Measurements from ENCODE around the gene SPRED2. TPM values are rescaled to one million over a fixed set of nuclear protein-coding genes. Genes with fewer than 3 reads are reported as not detected.

SPRED2 gene
- total and polyA plus RNA-seq, 2 of the 8 experiments (the other 6 are each of a cell fraction or from before 2014, with no cell fraction given): 15.3 to 22.5 TPM

DNA sequence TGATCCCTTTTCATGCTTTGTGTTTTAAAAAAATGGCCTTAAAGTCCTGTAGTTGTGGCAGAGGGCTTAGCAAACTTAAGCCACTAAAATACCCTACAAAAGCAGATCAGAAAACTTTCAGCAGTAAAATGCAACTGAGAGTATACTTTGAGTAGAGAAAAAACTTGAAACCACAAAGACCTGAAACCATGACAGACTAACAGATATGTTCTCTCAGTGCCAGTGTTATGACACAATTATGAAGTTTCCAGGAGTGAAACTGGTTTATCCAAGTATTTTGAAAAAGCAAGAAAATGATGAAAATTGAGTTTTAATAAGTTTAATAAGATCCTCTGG lies 74.5 kb downstream of the SPRED2 start (continued):
- TF ChIP-seq, protein P1, sequence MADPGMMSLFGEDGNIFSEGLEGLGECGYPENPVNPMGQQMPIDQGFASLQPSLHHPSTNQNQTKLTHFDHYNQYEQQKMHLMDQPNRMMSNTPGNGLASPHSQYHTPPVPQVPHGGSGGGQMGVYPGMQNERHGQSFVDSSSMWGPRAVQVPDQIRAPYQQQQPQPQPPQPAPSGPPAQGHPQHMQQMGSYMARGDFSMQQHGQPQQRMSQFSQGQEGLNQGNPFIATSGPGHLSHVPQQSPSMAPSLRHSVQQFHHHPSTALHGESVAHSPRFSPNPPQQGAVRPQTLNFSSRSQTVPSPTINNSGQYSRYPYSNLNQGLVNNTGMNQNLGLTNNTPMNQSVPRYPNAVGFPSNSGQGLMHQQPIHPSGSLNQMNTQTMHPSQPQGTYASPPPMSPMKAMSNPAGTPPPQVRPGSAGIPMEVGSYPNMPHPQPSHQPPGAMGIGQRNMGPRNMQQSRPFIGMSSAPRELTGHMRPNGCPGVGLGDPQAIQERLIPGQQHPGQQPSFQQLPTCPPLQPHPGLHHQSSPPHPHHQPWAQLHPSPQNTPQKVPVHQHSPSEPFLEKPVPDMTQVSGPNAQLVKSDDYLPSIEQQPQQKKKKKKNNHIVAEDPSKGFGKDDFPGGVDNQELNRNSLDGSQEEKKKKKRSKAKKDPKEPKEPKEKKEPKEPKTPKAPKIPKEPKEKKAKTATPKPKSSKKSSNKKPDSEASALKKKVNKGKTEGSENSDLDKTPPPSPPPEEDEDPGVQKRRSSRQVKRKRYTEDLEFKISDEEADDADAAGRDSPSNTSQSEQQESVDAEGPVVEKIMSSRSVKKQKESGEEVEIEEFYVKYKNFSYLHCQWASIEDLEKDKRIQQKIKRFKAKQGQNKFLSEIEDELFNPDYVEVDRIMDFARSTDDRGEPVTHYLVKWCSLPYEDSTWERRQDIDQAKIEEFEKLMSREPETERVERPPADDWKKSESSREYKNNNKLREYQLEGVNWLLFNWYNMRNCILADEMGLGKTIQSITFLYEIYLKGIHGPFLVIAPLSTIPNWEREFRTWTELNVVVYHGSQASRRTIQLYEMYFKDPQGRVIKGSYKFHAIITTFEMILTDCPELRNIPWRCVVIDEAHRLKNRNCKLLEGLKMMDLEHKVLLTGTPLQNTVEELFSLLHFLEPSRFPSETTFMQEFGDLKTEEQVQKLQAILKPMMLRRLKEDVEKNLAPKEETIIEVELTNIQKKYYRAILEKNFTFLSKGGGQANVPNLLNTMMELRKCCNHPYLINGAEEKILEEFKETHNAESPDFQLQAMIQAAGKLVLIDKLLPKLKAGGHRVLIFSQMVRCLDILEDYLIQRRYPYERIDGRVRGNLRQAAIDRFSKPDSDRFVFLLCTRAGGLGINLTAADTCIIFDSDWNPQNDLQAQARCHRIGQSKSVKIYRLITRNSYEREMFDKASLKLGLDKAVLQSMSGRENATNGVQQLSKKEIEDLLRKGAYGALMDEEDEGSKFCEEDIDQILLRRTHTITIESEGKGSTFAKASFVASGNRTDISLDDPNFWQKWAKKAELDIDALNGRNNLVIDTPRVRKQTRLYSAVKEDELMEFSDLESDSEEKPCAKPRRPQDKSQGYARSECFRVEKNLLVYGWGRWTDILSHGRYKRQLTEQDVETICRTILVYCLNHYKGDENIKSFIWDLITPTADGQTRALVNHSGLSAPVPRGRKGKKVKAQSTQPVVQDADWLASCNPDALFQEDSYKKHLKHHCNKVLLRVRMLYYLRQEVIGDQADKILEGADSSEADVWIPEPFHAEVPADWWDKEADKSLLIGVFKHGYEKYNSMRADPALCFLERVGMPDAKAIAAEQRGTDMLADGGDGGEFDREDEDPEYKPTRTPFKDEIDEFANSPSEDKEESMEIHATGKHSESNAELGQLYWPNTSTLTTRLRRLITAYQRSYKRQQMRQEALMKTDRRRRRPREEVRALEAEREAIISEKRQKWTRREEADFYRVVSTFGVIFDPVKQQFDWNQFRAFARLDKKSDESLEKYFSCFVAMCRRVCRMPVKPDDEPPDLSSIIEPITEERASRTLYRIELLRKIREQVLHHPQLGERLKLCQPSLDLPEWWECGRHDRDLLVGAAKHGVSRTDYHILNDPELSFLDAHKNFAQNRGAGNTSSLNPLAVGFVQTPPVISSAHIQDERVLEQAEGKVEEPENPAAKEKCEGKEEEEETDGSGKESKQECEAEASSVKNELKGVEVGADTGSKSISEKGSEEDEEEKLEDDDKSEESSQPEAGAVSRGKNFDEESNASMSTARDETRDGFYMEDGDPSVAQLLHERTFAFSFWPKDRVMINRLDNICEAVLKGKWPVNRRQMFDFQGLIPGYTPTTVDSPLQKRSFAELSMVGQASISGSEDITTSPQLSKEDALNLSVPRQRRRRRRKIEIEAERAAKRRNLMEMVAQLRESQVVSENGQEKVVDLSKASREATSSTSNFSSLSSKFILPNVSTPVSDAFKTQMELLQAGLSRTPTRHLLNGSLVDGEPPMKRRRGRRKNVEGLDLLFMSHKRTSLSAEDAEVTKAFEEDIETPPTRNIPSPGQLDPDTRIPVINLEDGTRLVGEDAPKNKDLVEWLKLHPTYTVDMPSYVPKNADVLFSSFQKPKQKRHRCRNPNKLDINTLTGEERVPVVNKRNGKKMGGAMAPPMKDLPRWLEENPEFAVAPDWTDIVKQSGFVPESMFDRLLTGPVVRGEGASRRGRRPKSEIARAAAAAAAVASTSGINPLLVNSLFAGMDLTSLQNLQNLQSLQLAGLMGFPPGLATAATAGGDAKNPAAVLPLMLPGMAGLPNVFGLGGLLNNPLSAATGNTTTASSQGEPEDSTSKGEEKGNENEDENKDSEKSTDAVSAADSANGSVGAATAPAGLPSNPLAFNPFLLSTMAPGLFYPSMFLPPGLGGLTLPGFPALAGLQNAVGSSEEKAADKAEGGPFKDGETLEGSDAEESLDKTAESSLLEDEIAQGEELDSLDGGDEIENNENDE (IDR thresholded peaks at IDR 0.05; ENCODE audit: insufficient replicate concordance, low read length): no peak
- no peak for TF ChIP-seq RBBP5 (IDR thresholded peaks at IDR 0.05; ENCODE audit: borderline replicate concordance, low read depth, low read length)
- no peak for TF ChIP-seq EGR1 (IDR thresholded peaks at IDR 0.05; ENCODE audit: borderline replicate concordance, low read depth, low read length)
- no peak for TF ChIP-seq KDM1A (IDR thresholded peaks at IDR 0.05; ENCODE audit: borderline replicate concordance, low read length)
- TF ChIP-seq SRF (IDR thresholded peaks at IDR 0.05; ENCODE audit: low read depth, low read length): no peak
- TF ChIP-seq, protein P2, sequence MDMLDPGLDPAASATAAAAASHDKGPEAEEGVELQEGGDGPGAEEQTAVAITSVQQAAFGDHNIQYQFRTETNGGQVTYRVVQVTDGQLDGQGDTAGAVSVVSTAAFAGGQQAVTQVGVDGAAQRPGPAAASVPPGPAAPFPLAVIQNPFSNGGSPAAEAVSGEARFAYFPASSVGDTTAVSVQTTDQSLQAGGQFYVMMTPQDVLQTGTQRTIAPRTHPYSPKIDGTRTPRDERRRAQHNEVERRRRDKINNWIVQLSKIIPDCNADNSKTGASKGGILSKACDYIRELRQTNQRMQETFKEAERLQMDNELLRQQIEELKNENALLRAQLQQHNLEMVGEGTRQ (IDR thresholded peaks at IDR 0.05; ENCODE audit: low read length): no peak
- no peak for TF ChIP-seq SP4 (IDR thresholded peaks at IDR 0.05; ENCODE audit: low read length)

All from H1 (cell line).